Kidney tubule cell (primary cell): ENCODE results near the gene MACROH2A1.
A peak's percentile ranks its signal among the peaks of the same experiment; 100 is the strongest.

ENCODE experiments used
- DNase-seq: peaks from one replicate; pipeline ENCODE4 v3.0.0-alpha.2; 2018; ENCODE audit warnings: low spot score

Gene MACROH2A1

GRCh38 chr5:135396459-135397055 lies 2.5 kb downstream of the MACROH2A1 start:
- DNase-seq: no peak

- DNase-seq: no peak
These were observed 3.2 kb downstream of the MACROH2A1 start for GRCh38 chr5:135395866-135396265.

GRCh38 chr5:135395451-135395850 lies 3.6 kb downstream of the MACROH2A1 start:
- no peak for DNase-seq

GRCh38 chr5:135394095-135394494 lies 4.9 kb downstream of the MACROH2A1 start:
- no peak for DNase-seq

- DNase-seq: no peak
These were observed 5.3 kb downstream of the MACROH2A1 start for GRCh38 chr5:135393691-135394090.

- no peak for DNase-seq
These were observed 5.8 kb downstream of the MACROH2A1 start for GRCh38 chr5:135393229-135393628.

- peak; percentile 59 for DNase-seq
These were observed 6.8 kb downstream of the MACROH2A1 start for GRCh38 chr5:135392256-135392655.

- peak; percentile 34 for DNase-seq
These were observed 7.2 kb downstream of the MACROH2A1 start for GRCh38 chr5:135391869-135392255.

- peak; percentile 85 for DNase-seq
These were observed 7.7 kb downstream of the MACROH2A1 start for GRCh38 chr5:135391116-135391868.

GRCh38 chr5:135388860-135389435 lies 10.1 kb downstream of the MACROH2A1 start:
- DNase-seq: no peak

- no peak for DNase-seq
These were observed 11.4 kb downstream of the MACROH2A1 start for GRCh38 chr5:135387629-135387960.

GRCh38 chr5:135386886-135387628 lies 12.0 kb downstream of the MACROH2A1 start:
- DNase-seq: peak; percentile 90

- DNase-seq: peak; percentile 87
These were observed 12.9 kb downstream of the MACROH2A1 start for GRCh38 chr5:135386096-135386495.

GRCh38 chr5:135385576-135385975 lies 13.5 kb downstream of the MACROH2A1 start:
- DNase-seq: no peak

- DNase-seq: no peak
These were observed 14.1 kb downstream of the MACROH2A1 start for GRCh38 chr5:135384898-135385297.

- DNase-seq: no peak
These were observed 15.1 kb downstream of the MACROH2A1 start for GRCh38 chr5:135383803-135384495.

- no peak for DNase-seq
These were observed 16.1 kb downstream of the MACROH2A1 start for GRCh38 chr5:135382981-135383380.

- DNase-seq: no peak
These were observed 16.8 kb downstream of the MACROH2A1 start for GRCh38 chr5:135382106-135382790.

- DNase-seq: peak; percentile 57
These were observed 19.9 kb downstream of the MACROH2A1 start for GRCh38 chr5:135379046-135379654.

- no peak for DNase-seq
These were observed 21.0 kb downstream of the MACROH2A1 start for GRCh38 chr5:135377751-135378680.
